ENCODE data around the gene MEIOSIN.
"Not testable (repeated sequence)": the region's sequence is repeated elsewhere in the genome, so short reads cannot be mapped to it uniquely, and the experiment has no call there.

MEIOSIN gene

GRCh38 chr19:45782162-45782691, 49.0 kb downstream of the MEIOSIN start, which contains the start of gene DMPK:
TSS of gene DMPK (minus strand) at chr19:45782490. CDS start at chr19:45782352, 138 bp downstream.
- no peak for DNase-seq

DNA sequence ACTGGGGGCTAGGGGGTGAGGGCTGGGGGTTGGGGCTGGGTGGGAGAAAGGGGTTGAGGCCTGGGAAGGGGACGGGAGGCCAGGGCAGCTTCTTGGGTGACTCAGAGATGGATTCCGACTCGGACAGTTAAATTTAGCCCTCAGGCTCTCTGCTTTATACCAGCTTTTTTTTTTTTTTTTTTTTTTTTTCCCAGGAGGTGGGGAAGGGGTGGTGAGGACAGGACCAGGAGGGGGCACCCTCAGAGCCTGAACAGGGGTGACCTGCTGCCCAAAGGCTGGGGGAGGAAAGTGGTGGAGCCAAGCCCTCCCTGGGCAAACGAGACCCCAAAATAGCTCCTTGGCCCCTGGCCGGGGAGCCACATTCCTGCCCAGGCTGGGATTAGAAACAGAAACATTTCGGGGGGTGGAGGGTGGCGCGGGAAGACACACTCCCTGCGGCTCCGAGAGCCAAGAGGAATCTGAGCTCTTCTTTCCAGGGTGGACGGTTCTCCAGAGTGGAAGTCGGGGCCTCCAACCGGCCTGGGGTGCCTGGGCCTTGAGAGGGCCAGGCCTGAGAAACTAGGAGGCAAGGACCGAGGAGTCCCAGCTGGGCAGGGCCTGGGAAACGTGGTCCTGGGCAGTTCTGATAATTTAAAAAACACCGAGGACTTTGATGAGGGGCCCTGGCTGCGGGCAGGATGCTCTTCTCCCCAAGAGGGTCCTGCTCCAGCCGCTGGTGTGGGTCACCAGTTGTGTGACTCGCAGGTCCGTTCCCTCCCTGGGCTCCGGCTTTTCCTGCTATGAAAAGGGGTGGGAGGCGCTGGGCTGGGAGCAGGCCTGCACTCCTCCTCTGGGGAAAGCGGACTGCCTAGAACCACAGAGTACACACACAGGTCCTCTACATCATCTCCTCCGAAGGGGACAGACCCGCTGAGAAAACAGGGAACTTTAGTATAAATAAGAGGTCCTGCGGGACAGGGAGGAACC, 49.9 kb downstream of the MEIOSIN start:
- no peak for DNase-seq

- no peak for DNase-seq
Measured at GRCh38 chr19:45784096-45784495, 50.9 kb downstream of the MEIOSIN start.

DNA sequence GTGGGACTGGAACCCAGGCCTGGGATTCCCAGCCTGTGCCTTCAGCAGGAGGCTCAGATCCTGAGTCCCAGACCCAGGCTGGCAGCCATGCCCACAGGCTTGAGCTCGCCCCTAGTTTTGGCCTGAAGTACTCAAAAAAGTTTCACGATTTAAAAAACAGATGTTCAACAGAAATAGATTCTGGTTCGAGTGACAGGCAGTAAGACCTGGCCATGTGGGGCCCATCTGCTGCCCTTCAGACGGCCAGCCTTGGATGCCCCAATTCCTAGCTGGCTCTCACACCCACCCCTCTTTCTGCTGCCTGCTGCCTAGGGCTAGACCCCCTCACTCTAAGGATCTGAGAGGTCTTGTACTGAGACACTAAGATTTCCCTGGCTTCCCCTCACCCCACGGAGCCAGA, 51.9 kb downstream of the MEIOSIN start:
- no peak for DNase-seq

DNA sequence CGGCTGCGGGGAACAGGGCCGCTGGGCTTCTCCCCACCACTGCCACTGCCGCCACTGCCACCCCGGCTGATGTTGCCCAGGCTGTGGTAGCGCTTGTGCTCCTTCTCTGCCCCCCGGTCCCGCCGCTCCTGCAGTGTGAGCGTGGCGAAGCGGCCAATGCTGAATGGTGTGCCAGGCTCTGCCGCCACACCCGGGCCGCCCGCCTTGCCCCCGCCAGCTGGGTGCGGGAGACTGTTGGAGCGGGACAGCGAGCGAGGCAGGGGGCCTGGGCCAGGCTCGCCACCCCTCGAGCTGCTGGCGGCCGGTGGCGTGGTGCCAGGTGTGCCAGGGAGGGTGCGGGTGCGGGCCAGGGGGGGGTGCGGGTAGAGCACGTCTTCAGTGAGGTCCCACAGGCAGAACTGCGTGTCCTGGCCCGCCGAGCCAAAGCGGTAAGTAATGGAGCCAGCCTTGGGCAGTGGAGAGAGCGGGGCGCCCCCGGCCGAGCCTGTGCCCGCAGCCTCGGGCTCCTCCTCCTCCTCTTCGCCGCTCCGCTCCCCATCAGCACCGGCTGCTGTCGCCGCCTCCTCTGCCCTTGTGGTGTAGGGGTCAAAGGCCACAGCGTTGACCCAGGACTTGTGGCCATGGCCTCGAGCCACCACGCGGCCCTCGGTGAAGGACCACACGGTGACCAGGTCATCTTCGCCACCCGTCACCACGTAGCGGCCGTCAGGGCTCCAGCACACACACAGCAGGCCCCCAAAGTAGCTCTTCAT, 52.7 kb downstream of the MEIOSIN start:
- no peak for DNase-seq

DNA sequence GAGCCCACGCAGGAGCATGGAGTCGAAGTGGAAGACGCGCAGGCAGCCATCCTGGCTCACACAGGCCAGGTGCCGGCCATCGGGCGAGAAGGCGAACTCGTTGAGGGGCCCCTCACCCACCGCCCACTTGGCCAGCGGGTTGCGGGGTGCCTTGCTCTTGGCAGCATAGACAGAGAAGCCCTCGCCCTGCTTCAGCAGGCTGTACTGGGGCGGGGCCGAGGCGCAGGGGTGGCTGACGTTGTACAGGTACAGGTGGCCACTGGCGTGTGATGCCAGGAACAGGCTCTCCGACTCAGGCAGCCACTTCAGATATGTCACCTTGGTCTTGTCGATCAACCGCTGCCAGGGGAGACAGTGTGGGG, 53.3 kb downstream of the MEIOSIN start:
- no peak for DNase-seq

GRCh38 chr19:45789035-45789786, 56.0 kb downstream of the MEIOSIN start:
- DNase-seq, result no peak

DNA sequence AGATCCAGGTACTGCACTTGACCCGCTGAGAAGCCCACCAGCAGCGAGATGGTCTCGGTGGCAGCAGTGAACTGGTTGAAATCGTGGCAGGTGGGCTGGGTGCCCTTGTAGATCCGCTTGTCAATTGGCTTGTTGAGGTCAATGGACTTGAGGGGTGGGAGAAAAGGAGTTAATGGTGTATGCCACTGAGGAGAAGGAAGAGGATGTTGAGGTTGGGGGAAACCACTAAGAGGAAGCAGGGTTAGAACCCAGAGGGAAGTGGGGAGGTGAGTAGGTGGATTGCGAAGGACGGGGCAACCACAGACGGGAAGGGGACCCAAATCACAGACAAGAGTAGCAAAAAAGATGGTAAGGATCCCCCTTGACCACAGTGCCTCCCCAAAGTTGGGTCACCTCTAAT, 57.7 kb downstream of the MEIOSIN start:
- DNase-seq, result no peak

- DNase-seq, result no peak
Measured at GRCh38 chr19:45791744-45792469, 58.7 kb downstream of the MEIOSIN start.

DNA sequence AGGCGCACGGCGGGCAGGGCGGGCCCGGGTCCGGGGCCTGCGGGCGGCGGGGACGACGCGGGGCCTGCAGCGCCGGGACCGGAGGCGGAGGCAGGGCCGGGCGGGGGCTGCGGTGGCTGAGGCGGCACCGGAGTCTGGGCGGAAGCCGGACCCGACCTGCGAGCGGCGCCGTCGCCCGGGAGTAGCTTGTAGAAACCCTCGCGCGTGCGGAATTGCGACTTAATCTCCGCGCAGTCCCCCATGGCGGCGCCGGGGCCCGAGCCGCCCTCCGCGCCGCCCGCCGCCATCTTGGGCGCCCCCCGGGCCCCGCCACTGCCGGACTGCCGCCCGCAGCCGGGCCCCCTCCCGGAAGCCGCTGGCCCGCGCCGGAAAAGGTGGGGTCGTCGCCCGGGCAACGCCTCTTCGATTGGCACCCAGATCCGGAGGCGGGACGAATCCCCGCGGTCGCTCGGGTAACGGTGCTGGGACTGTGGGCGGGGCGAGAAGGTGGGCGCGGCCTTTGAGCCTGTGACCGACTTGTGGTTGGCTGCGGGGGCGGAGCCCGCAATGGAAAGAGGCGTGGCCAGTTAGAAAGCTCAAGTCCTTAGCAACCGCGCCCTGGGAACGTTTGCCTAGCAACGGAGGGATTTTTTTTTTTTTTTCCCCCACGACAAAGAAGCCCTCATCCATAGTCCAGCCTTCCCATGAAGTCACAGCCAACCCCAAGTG, 59.4 kb downstream of the MEIOSIN start, which contains the start of gene DMWD:
Gene DMWD (minus strand): TSS at position 376 of the 708 bp plus-strand sequence. CDS start 89 bp downstream, at position 287.
- peak; percentile 97 to 98 for DNase-seq

DNA sequence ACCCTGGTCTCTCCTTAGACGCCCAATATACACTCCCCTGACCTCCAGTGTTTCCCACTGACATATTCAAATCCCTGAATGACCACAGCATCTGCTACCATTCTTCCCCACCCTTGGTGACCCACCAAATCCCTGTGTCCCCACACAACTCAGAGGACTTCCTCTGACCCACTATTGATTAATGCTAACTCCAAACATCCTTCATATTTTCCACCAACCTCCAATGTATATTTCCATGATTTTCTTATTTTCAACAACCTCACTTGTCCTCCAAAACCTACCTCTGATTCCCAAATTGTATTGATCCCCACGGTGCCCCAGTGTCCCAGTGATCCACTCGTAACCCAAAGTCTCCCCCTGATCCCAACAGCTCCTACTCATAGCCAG, 59.9 kb downstream of the MEIOSIN start:
- DNase-seq, result no peak

GRCh38 chr19:45793876-45794275, 60.6 kb downstream of the MEIOSIN start:
- DNase-seq, result no peak

GRCh38 chr19:45794627-45795026, 61.4 kb downstream of the MEIOSIN start:
- DNase-seq, result no peak

DNA sequence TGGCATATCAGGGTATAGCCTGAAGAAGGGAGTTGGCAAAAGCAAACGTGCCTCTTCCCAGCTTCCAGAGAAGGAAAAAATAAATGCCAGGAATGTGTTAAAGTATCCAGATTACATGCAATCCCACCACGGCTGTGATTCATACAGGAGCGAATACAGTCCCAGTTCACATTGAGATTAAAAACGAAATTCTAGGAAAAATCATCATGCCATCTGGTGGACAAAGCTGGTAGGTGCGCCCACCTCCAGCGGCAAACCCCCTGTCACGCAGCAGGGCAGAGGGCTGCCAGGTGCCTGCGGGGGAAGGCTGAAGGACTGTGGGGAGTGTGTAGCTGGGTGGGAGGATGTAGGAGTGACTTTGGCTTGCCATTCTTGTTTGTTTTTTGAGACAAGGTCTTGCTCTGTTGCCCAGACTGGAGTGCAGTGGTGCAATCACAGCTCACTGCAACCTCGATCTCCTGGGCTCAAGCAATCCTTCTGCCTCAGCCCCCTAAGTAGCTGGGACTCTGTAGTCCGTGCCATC, 65.8 kb downstream of the MEIOSIN start:
- peak; percentile 41 to 79 for DNase-seq

DNA sequence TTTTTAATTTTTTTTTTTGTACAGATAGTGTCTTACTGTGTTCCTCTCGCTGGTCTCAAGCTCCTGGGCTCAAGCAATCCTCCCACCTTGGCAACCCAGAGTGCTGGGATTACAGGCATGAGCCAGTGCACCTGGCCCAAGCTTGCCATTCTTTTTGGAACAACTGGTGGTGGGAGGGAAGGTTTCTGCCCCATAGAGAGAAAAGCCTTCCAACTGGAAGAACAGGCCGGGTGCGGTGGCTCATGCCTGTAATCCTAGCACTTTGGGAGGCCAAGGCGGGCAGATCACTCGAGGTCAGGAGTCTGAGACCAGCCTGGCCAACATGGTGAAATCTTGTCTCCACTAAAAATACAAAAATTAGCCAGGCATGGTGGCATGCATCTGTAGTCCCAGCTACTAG, 66.3 kb downstream of the MEIOSIN start:
- DNase-seq, result not testable (repeated sequence)

DNA sequence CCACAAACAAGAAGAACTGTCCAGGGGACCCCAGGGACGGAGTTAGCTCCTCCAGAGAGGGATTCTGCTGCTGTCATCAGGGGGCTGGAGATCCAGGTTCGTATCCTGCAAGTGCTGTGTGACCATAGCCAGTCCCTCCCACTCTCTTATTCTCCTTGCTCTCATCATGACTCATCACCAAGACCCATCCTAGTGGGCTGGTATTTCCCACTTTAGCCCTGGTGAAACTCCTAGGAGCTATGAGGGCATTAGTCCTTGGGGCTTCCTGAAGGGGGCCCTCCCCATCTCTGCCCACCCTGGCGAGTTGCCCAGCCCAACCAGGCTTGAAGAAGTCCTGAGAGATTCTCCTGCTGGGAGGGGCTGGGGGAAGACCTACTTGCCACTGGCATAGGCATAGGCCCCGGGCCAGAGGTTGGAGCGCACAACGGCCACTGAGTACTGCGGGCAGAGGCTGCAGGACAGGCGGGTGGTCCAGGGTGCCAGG, 66.9 kb downstream of the MEIOSIN start:
- no peak for DNase-seq

- DNase-seq, result no peak
Measured at GRCh38 chr19:45801603-45802175, 68.5 kb downstream of the MEIOSIN start.

GRCh38 chr19:45804140-45804958, 71.1 kb downstream of the MEIOSIN start:
- DNase-seq, result no peak

DNA sequence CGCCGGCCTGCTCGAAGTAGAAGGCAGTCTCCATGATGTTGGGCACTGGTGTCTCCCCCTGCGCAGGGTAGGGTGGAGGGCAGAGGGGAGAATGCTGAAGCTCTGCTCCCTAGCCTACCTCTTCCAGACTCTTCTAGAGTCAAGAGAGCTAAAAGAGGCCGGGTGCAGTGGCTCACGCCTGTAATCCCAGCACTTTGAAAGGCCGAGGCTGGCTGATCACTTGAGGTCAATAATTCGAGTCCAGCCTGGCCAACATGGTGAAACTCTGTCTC, 71.7 kb downstream of the MEIOSIN start:
- no peak for DNase-seq

DNA sequence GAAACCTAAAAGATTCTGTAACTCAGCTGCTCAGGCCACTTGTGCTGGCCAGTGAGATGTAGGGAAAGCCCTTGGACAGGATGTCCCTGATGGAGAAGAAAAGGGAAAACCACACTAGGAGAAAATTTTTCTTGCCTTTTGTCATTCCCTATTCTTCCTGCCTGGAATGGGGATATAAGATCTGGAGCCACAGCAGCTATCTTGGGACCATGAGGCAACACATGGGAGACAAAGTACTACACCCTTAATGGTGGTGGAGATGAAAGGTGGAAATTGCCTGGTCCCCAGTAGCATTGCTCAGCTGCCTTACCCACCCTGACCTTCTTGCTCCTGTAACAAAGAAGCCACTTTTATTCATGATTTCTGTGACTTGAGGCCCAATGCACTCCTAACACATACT, 72.5 kb downstream of the MEIOSIN start:
- no peak for DNase-seq
